Measurements from ENCODE around the gene CYP20A1.
"Not testable (repeated sequence)": the region's sequence is repeated elsewhere in the genome, so short reads cannot be mapped to it uniquely, and the experiment has no call there.

The CYP20A1 gene

GRCh38 chr2:203238704-203239526, at the start of gene CYP20A1:
TSS of gene CYP20A1 (plus strand) at chr2:203239018. CDS start at chr2:203239063, 45 bp downstream.
- peak; percentile 91 to 96 (median 92) for DNase-seq (ENCODE audit: low read depth in 2 of 3, low spot score in 2 of 3)

- DNase-seq (ENCODE audit: low read depth in 2 of 3, low spot score in 2 of 3) = not testable (repeated sequence)
Observed at GRCh38 chr2:203190547-203190946, 48.3 kb upstream of the CYP20A1 start.

- not testable (repeated sequence) for DNase-seq (ENCODE audit: low read depth in 2 of 3, low spot score in 2 of 3)
Observed at GRCh38 chr2:203191026-203191425, 47.8 kb upstream of the CYP20A1 start.

GRCh38 chr2:203191961-203192360, 46.9 kb upstream of the CYP20A1 start:
- no peak for DNase-seq (ENCODE audit: low read depth in 2 of 3, low spot score in 2 of 3)

- DNase-seq (ENCODE audit: low read depth in 2 of 3, low spot score in 2 of 3) = no peak
Observed at GRCh38 chr2:203195331-203196036, 43.3 kb upstream of the CYP20A1 start.

- DNase-seq (ENCODE audit: low read depth in 2 of 3, low spot score in 2 of 3) = no peak
Observed at GRCh38 chr2:203200866-203201265, 38.0 kb upstream of the CYP20A1 start.

GRCh38 chr2:203201426-203201825, 37.4 kb upstream of the CYP20A1 start:
- no peak for DNase-seq (ENCODE audit: low read depth in 2 of 3, low spot score in 2 of 3)

GRCh38 chr2:203209538-203209937, 29.3 kb upstream of the CYP20A1 start:
- no peak for DNase-seq (ENCODE audit: low read depth in 2 of 3, low spot score in 2 of 3)

- DNase-seq (ENCODE audit: low read depth in 2 of 3, low spot score in 2 of 3) = no peak
Observed at GRCh38 chr2:203225423-203226039, 13.3 kb upstream of the CYP20A1 start.

GRCh38 chr2:203229674-203230073, 9.1 kb upstream of the CYP20A1 start:
- not testable (repeated sequence) for DNase-seq (ENCODE audit: low read depth in 2 of 3, low spot score in 2 of 3)

GRCh38 chr2:203237346-203238238, 1.2 kb upstream of the CYP20A1 start:
- no peak for DNase-seq (ENCODE audit: low read depth in 2 of 3, low spot score in 2 of 3)

GRCh38 chr2:203238292-203238703, 520 bp upstream of the CYP20A1 start:
- DNase-seq (ENCODE audit: low read depth in 2 of 3, low spot score in 2 of 3) = no peak

- DNase-seq (ENCODE audit: low read depth in 2 of 3, low spot score in 2 of 3) = no peak
Observed at GRCh38 chr2:203240491-203240890, 1.7 kb downstream of the CYP20A1 start.

GRCh38 chr2:203242518-203242917, 3.7 kb downstream of the CYP20A1 start:
- no peak for DNase-seq (ENCODE audit: low read depth in 2 of 3, low spot score in 2 of 3)

GRCh38 chr2:203246646-203247045, 7.8 kb downstream of the CYP20A1 start:
- DNase-seq (ENCODE audit: low read depth in 2 of 3, low spot score in 2 of 3) = no peak

- DNase-seq (ENCODE audit: low read depth in 2 of 3, low spot score in 2 of 3) = no peak
Observed at GRCh38 chr2:203252818-203253217, 14.0 kb downstream of the CYP20A1 start.

- not testable (repeated sequence) for DNase-seq (ENCODE audit: low read depth in 2 of 3, low spot score in 2 of 3)
Observed at GRCh38 chr2:203253422-203254095, 14.7 kb downstream of the CYP20A1 start.

GRCh38 chr2:203261326-203262159, 22.7 kb downstream of the CYP20A1 start:
- no peak for DNase-seq (ENCODE audit: low read depth in 2 of 3, low spot score in 2 of 3)

- DNase-seq (ENCODE audit: low read depth in 2 of 3, low spot score in 2 of 3) = no peak
Observed at GRCh38 chr2:203279288-203279687, 40.5 kb downstream of the CYP20A1 start.

Data from activated CD8-positive, alpha-beta memory T cell treated with anti-CD3 and anti-CD28 coated beads for 48 hours (primary cell).